Immature natural killer cell (primary cell): ENCODE data around the gene DARS1. TPM values are rescaled to one million over a fixed set of nuclear protein-coding genes. Genes with fewer than 3 reads are reported as not detected.
"Not testable (repeated sequence)": the region's sequence is repeated elsewhere in the genome, so short reads cannot be mapped to it uniquely, and the experiment has no call there.

ENCODE experiments used
- DNase-seq, 3 donors: peaks; one replicate each; pipeline ENCODE4 v3.0.0; 2022; ENCODE audit warnings: mixed read lengths in 1 of 3
- H3K27ac Mint-ChIP-seq, 6 donors: one replicate each; pipeline ENCODE4 v1.8.0; 2020; ENCODE audit warnings: mixed read lengths in 6 of 6, mild to moderate bottlenecking in 5 of 6, inconsistent platforms in 4 of 6, moderate library complexity in 3 of 6
- H3K27me3 Mint-ChIP-seq, 3 donors: one replicate each; pipeline ENCODE4 v1.8.0; 2020 to 2021; ENCODE audit warnings: low read depth in 3 of 3, mild to moderate bottlenecking in 3 of 3, mixed read lengths in 3 of 3, moderate library complexity in 3 of 3, inconsistent platforms in 1 of 3
- H3K36me3 Mint-ChIP-seq, 3 donors: one replicate each; pipeline ENCODE4 v1.8.0; 2020; ENCODE audit warnings: mixed read lengths in 3 of 3, inconsistent platforms in 2 of 3, mild to moderate bottlenecking in 2 of 3
- H3K4me1 Mint-ChIP-seq, 2 donors: one replicate each; pipeline ENCODE4 v1.8.0; 2020; ENCODE audit warnings: inconsistent platforms in 2 of 2, mild to moderate bottlenecking in 2 of 2, mixed read lengths in 2 of 2, moderate library complexity in 1 of 2
- H3K4me3 Mint-ChIP-seq, 5 donors: one replicate each; pipeline ENCODE4 v1.8.0; 2020; ENCODE audit warnings: mild to moderate bottlenecking in 5 of 5, mixed read lengths in 5 of 5, inconsistent platforms in 3 of 5, moderate library complexity in 3 of 5
- H3K9me3 Mint-ChIP-seq, 6 donors: one replicate each; pipeline ENCODE4 v1.8.0; 2020; ENCODE audit warnings: mild to moderate bottlenecking in 6 of 6, mixed read lengths in 6 of 6, inconsistent platforms in 4 of 6, moderate library complexity in 3 of 6
- polyA plus RNA-seq, 3 donors: library from polyadenylated mRNA; unstranded; fragments of 300-500 nt; fragmentation: Illumina TruSeq; gene quantifications; one replicate each; pipeline ENCODE4 v1.2.3, GENCODE V29; 2021

Gene DARS1
- polyA plus RNA-seq, 3 donors from 2014 or later, result 63.5 to 132 (median 86.1) TPM

- peak overlapping the region; percentile 59 to 93 (median 65) for H3K27ac Mint-ChIP-seq
- H3K4me3 Mint-ChIP-seq, result no peak overlapping the region
- peaks cover 8 to 12% (median 8%) of the 10 kb centered on the region in 3 donors for H3K36me3 Mint-ChIP-seq
- peaks cover 23 to 42% of the 10 kb centered on the region in 2 donors for H3K4me1 Mint-ChIP-seq
- no peak for DNase-seq
- H3K9me3 Mint-ChIP-seq, result peaks cover 0 to 2% (median 0%) of the 10 kb centered on the region in 6 donors
- no peaks in the 10 kb centered on the region for H3K27me3 Mint-ChIP-seq
These were observed 24.5 kb downstream of the DARS1 start for GRCh38 chr2:135960656-135961551.

GRCh38 chr2:135960150-135960549, 25.3 kb downstream of the DARS1 start:
- no peak for DNase-seq
- Mint-ChIP-seq H3K27me3 (no peaks in the 10 kb centered on the region), H3K27ac (peak overlapping the region in 2 of 6 donors; percentile 61 to 63), H3K9me3 (peaks cover 0 to 2% (median 0%) of the 10 kb centered on the region in 6 donors), H3K4me1 (peaks cover 23 to 44% of the 10 kb centered on the region in 2 donors), H3K4me3 (no peak overlapping the region), H3K36me3 (peaks cover 8 to 14% (median 10%) of the 10 kb centered on the region in 3 donors)

DNA sequence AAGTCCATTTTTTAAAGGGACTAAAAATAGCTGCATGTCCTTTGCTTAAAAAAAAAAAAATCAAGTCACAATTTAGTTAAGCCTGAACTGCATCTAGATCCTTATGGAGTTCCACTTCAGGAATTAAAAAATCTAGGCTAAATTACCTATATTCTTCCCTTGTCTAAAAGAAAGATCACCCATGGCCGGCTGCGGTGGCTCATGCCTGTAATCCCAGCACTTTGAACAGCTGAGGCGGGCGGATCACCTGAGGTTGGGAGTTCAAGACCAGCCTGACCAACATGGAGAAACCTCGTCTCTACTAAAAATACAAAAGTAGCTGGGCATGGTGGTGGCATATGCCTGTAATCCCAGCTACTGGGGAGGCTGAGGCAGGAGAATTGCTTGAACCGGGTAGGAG, 26.5 kb downstream of the DARS1 start:
- not testable (repeated sequence) for DNase-seq, H3K27ac Mint-ChIP-seq, H3K4me3 Mint-ChIP-seq, H3K9me3 Mint-ChIP-seq, H3K27me3 Mint-ChIP-seq
- peaks cover 8 to 14% (median 10%) of the 10 kb centered on the region in 3 donors for H3K36me3 Mint-ChIP-seq
- H3K4me1 Mint-ChIP-seq, result peaks cover 32 to 51% of the 10 kb centered on the region in 2 donors

GRCh38 chr2:135954020-135954601, 31.3 kb downstream of the DARS1 start:
- H3K27me3 Mint-ChIP-seq, result peaks cover 3 to 4% (median 3%) of the 10 kb centered on the region in 3 donors
- peaks cover 10 to 23% of the 10 kb centered on the region in 2 donors for H3K4me1 Mint-ChIP-seq
- H3K36me3 Mint-ChIP-seq, result peaks cover 8 to 21% (median 11%) of the 10 kb centered on the region in 3 donors
- H3K9me3 Mint-ChIP-seq, result peaks cover 0 to 2% (median 0%) of the 10 kb centered on the region in 6 donors
- DNase-seq, result peak; percentile 16 to 39 (median 27)
- H3K27ac Mint-ChIP-seq, result peak overlapping the region in 5 of 6 donors; percentile 26 to 63 (median 57)
- H3K4me3 Mint-ChIP-seq, result peak overlapping the region in 1 of 5 donors; percentile 48

GRCh38 chr2:135952891-135953290, 32.5 kb downstream of the DARS1 start:
- H3K4me1 Mint-ChIP-seq, result peaks cover 14 to 34% of the 10 kb centered on the region in 2 donors
- no peak for DNase-seq
- no peak overlapping the region for H3K27ac Mint-ChIP-seq

GRCh38 chr2:135951041-135951583, 34.3 kb downstream of the DARS1 start:
- H3K27me3 Mint-ChIP-seq, result peaks cover 3 to 4% (median 3%) of the 10 kb centered on the region in 3 donors
- peaks cover 14 to 34% of the 10 kb centered on the region in 2 donors for H3K4me1 Mint-ChIP-seq
- no peak overlapping the region for H3K4me3 Mint-ChIP-seq
- H3K27ac Mint-ChIP-seq, result peak overlapping the region in 2 of 6 donors; percentile 8 to 28
- H3K9me3 Mint-ChIP-seq, result no peaks in the 10 kb centered on the region
- peaks cover 9 to 22% (median 11%) of the 10 kb centered on the region in 3 donors for H3K36me3 Mint-ChIP-seq
- DNase-seq, result no peak

More at GRCh38 chr2:135952891-135953290, 32.5 kb downstream of the DARS1 start:
- Mint-ChIP-seq H3K36me3 (peaks cover 8 to 21% (median 11%) of the 10 kb centered on the region in 3 donors), H3K4me3 (no peak overlapping the region), H3K27me3 (peaks cover 3 to 4% (median 3%) of the 10 kb centered on the region in 3 donors), H3K9me3 (peaks cover 0 to 2% (median 0%) of the 10 kb centered on the region in 6 donors)

DNA sequence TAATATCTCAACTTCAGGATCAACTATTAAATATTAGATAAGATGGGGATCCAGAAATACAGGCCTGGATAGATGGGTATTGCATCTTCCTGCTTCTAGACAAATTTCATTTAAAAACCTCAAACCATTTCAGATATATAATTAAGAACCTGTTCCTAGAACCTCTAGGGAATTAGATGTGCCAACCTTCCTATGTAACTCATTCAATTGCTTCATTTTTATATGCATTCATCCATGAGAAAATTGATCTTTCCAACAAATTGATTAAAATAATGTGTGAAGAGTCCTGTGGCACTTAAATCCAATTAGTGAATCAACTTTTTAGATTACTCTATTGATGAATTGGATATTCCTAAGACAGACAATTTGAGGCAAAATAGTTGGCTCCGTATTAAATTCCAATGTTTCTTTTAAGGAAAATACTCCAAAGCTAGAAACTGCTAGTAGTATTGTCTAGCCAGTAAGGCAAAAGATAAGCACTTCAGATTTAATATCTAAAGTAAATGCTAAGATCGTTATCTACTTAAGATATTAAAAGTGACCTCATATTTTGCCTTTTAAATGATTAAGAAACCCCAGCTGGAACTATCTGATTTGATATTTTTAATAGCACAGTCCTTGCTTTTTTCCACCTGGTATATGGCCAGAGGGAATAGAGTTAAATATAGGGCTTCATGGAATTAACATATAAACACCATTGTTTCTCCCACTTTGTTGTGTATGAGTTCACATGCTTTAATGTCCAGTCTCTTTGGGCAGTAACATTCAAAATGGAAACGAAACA, 35.8 kb downstream of the DARS1 start:
- Mint-ChIP-seq H3K27ac (no peak overlapping the region), H3K36me3 (peaks cover 7 to 20% (median 7%) of the 10 kb centered on the region in 3 donors), H3K4me3 (no peak overlapping the region), H3K4me1 (peaks cover 14 to 27% of the 10 kb centered on the region in 2 donors), H3K9me3 (no peaks in the 10 kb centered on the region), H3K27me3 (peaks cover 3 to 4% (median 3%) of the 10 kb centered on the region in 3 donors)
- DNase-seq, result no peak

- DNase-seq, result no peak
- Mint-ChIP-seq H3K27me3 (no peaks in the 10 kb centered on the region), H3K36me3 (peaks cover 7 to 20% (median 7%) of the 10 kb centered on the region in 3 donors), H3K27ac (peak overlapping the region in 1 of 6 donors; percentile 41), H3K9me3 (no peaks in the 10 kb centered on the region), H3K4me1 (peaks cover 5 to 18% of the 10 kb centered on the region in 2 donors), H3K4me3 (peak overlapping the region in 1 of 5 donors; percentile 12)
These were observed 36.6 kb downstream of the DARS1 start for GRCh38 chr2:135948642-135949355.

DNA sequence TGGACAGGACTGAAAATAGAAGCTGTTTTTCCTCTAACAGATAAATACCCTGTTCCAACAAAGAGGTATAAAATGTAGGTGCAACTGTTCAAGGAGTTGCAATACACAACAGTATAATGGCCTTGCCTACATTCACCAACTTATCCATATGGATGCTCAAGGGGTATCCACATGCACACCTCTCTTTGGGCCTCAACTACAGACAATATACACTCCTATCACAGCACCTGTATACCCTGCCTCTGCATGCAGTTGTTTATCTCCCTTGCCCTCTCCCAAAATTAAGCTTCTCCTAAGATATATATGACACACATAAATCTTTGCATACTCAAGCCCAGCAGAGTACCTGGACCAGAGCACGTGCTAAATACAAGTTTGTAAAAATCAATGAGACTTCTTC, 37.3 kb downstream of the DARS1 start:
- peaks cover 7 to 19% (median 10%) of the 10 kb centered on the region in 3 donors for H3K36me3 Mint-ChIP-seq
- no peaks in the 10 kb centered on the region for H3K9me3 Mint-ChIP-seq
- H3K4me1 Mint-ChIP-seq, result peaks cover 5 to 18% of the 10 kb centered on the region in 2 donors
- no peak for DNase-seq
- peak overlapping the region in 1 of 6 donors; percentile 41 for H3K27ac Mint-ChIP-seq
- H3K27me3 Mint-ChIP-seq, result no peaks in the 10 kb centered on the region
- peak overlapping the region in 1 of 5 donors; percentile 12 for H3K4me3 Mint-ChIP-seq

- no peak overlapping the region for H3K4me3 Mint-ChIP-seq
- H3K36me3 Mint-ChIP-seq, result peaks cover 11 to 17% (median 16%) of the 10 kb centered on the region in 3 donors
- no peak overlapping the region for H3K27ac Mint-ChIP-seq
- H3K4me1 Mint-ChIP-seq, result peaks cover 5 to 18% of the 10 kb centered on the region in 2 donors
- no peaks in the 10 kb centered on the region for H3K9me3 Mint-ChIP-seq
- no peak for DNase-seq
- no peaks in the 10 kb centered on the region for H3K27me3 Mint-ChIP-seq
These were observed 37.9 kb downstream of the DARS1 start for GRCh38 chr2:135947483-135947882.

GRCh38 chr2:135945526-135945925, 39.9 kb downstream of the DARS1 start:
- Mint-ChIP-seq H3K4me1 (peaks cover 5 to 21% of the 10 kb centered on the region in 2 donors), H3K27me3 (no peaks in the 10 kb centered on the region), H3K9me3 (no peaks in the 10 kb centered on the region), H3K36me3 (peaks cover 9 to 23% (median 22%) of the 10 kb centered on the region in 3 donors), H3K4me3 (no peak overlapping the region), H3K27ac (no peak overlapping the region)
- no peak for DNase-seq

DNA sequence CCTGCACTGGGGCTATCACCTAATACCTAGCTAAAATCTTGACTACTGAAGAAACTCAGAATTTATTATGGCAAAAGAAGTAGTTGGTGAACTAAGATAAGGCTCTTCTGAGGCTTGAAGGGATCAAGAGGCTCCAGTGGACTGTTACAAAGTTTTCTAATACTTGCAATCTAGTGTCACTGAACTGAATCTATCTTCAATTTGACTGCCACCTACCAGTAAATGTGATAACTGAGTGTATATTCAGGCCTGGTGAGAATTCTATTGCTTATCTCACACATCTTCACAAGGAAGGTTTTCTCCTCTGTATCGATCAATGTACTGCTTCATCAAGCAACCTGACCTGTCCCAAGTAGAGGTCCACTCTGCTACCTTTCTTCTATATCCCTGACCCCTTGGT, 40.8 kb downstream of the DARS1 start:
- no peaks in the 10 kb centered on the region for H3K27me3 Mint-ChIP-seq
- DNase-seq, result no peak
- peaks cover 7 to 24% of the 10 kb centered on the region in 2 donors for H3K4me1 Mint-ChIP-seq
- H3K4me3 Mint-ChIP-seq, result no peak overlapping the region
- no peaks in the 10 kb centered on the region for H3K9me3 Mint-ChIP-seq
- H3K36me3 Mint-ChIP-seq, result peaks cover 9 to 27% (median 25%) of the 10 kb centered on the region in 3 donors
- peak overlapping the region in 2 of 6 donors; percentile 0 to 31 for H3K27ac Mint-ChIP-seq
